Upper lobe of left lung (tissue), 4 donors: Measurements from ENCODE around the gene DNASE1L2.

Experiments
- CTCF ChIP-seq, 6 experiments: fragments of 450-650 bp in 4 of 6; fragments of 200-600 bp in 2 of 6; sonication (generic) in 2 of 6; IDR thresholded peaks; one replicate each; pipeline ENCODE4 v1.5.1; 2016 to 2019; ENCODE audit warnings: antibody characterized with exemption in 6 of 6
- EP300 ChIP-seq, 4 donors: sonication (generic); formaldehyde crosslinking; IDR thresholded peaks; one replicate each; pipeline ENCODE4 v1.5.1; 2017; ENCODE audit warnings: antibody characterized with exemption in 4 of 4, control low read depth in 2 of 4
- POLR2A ChIP-seq, 4 donors: fragments of 450-650 bp; IDR thresholded peaks; one replicate each; pipeline ENCODE4 v1.5.1; 2016 to 2017; ENCODE audit warnings: antibody characterized with exemption in 4 of 4, mild to moderate bottlenecking in 2 of 4
- POLR2AphosphoS5 ChIP-seq, 2 donors: sonication (generic); formaldehyde crosslinking; IDR thresholded peaks; one replicate each; pipeline ENCODE4 v1.5.1; 2017; ENCODE audit warnings: antibody characterized with exemption in 2 of 2

- TF ChIP-seq CTCF (IDR thresholded peaks at IDR 0.05) (peak; percentile 39 to 67 (median 50)), POLR2A (IDR thresholded peaks at IDR 0.05) (no peak), POLR2AphosphoS5 (IDR thresholded peaks at IDR 0.05) (no peak), EP300 (IDR thresholded peaks at IDR 0.05) (no peak)
Observed at GRCh38 chr16:2194852-2195321, 41.4 kb upstream of the DNASE1L2 start.
